WTC11 (cell line): ENCODE measurements around the gene PSMB10.

Experiments
- AFF4 ChIP-seq: sonication (generic); formaldehyde crosslinking; IDR thresholded peaks from 2 replicates; pipeline ENCODE4 v1.8.1; 2023; ENCODE audit warnings: mild to moderate bottlenecking, missing genetic modification reagents, borderline replicate concordance
- CREB1 ChIP-seq: sonication (generic); formaldehyde crosslinking; IDR thresholded peaks from 2 replicates; pipeline ENCODE4 v1.8.0; 2023; ENCODE audit warnings: mild to moderate bottlenecking, missing genetic modification reagents
- CTCF ChIP-seq: fragments of 200-600 bp; IDR thresholded peaks from 2 replicates; pipeline ENCODE4 v1.8.0; 2022; ENCODE audit warnings: antibody characterized with exemption
- IRF1 ChIP-seq: sonication (generic); formaldehyde crosslinking; IDR thresholded peaks from 2 replicates; pipeline ENCODE4 v1.8.0; 2023; ENCODE audit warnings: missing genetic modification reagents
- IRF2 ChIP-seq: sonication (generic); formaldehyde crosslinking; IDR thresholded peaks from 2 replicates; pipeline ENCODE4 v1.8.0; 2022; ENCODE audit warnings: low read depth, missing genetic modification reagents, borderline replicate concordance
- NFE2L1 ChIP-seq: sonication (generic); formaldehyde crosslinking; IDR thresholded peaks from 2 replicates; pipeline ENCODE4 v1.8.1; 2023; ENCODE audit warnings: missing genetic modification reagents

GRCh38 chr16:67917852-67918236 is 18.8 kb downstream of the PSMB10 start:
- TF ChIP-seq IRF2 (CRISPR knock-in tag) (no peak), CTCF (no peak), IRF1 (no peak), CREB1 (CRISPR knock-in tag) (no peak), AFF4 (CRISPR knock-in tag) (no peak), NFE2L1 (no peak)
